Right hindlimb (tissue), 1 donor: ENCODE measurements around the gene DDX41.
"Not testable (repeated sequence)": the region's sequence is repeated elsewhere in the genome, so short reads cannot be mapped to it uniquely, and the experiment has no call there.

ENCODE experiments used
- DNase-seq: peaks from one replicate; pipeline ENCODE4 v3.0.0-alpha.2; 2018

DDX41 gene

DNA sequence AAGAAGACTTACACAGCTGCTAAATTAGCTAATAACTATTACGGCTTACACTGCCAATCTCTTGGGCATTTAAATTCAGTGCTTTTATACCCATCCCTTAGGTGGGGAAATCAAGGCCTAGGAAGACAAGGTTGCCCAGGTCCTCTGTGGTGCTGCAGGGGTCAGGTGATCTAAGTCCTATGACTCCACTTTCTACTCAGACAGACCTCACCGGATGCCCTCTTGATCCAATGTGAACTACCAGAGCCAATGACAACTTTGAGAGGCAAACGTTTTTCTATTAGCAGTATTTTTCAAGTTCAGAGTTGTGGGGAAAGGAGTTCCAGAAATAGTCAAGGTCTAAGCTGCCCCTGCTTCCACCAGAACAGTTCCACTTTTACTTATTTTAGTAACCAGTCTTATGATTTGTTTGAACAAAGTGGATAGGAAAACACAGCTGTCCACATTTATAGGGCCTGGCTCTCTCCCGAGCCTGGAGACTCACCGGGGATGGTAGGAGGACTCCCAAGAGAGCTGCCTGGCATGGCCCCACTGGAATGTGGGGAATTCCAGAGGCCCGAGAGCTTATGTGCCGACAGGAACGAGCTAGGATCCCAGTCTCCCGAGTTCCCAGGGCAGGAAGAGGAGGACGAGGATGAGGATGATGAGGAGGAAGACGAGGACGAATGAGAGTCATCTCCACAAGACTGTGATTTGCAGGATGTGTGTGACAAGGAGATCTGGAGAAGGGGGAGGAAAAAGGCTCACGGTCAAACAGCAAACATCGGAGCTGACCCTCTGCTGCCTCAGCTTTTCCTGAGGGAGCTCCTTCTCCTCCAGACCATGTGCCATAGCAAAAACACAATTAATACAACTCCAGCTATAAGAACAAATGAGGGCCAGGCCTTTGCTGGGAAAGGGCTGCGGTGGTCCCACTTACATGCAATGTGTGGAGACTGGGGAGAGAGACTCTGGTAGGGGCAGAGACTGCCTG lies 20.9 kb upstream of the DDX41 start:
- no peak for DNase-seq

DNA sequence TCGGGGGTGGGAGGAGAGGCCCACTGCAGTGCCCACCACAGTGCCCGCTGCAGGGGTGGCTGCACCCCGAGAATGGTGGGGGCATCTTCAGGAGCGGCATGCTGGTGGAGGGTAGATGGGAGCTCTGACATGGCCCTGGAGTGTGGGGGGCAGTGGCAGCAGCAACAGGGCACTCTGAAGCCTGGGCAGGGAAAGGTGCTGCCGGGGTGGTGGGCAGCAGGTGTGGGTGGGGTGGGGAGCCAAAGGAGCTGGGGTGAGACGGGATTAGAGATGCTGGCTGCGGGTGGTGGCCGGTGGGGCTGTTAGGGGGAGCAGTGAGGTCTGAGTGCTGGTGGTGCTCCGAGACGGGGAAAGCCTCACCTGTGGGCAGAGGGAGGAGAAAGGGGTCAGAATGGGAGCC lies 19.6 kb upstream of the DDX41 start:
- DNase-seq = no peak

- DNase-seq = no peak
Observed at GRCh38 chr5:177535125-177535524, 18.4 kb upstream of the DDX41 start.

- not testable (repeated sequence) for DNase-seq
Observed at GRCh38 chr5:177534433-177534832, 17.7 kb upstream of the DDX41 start.

DNA sequence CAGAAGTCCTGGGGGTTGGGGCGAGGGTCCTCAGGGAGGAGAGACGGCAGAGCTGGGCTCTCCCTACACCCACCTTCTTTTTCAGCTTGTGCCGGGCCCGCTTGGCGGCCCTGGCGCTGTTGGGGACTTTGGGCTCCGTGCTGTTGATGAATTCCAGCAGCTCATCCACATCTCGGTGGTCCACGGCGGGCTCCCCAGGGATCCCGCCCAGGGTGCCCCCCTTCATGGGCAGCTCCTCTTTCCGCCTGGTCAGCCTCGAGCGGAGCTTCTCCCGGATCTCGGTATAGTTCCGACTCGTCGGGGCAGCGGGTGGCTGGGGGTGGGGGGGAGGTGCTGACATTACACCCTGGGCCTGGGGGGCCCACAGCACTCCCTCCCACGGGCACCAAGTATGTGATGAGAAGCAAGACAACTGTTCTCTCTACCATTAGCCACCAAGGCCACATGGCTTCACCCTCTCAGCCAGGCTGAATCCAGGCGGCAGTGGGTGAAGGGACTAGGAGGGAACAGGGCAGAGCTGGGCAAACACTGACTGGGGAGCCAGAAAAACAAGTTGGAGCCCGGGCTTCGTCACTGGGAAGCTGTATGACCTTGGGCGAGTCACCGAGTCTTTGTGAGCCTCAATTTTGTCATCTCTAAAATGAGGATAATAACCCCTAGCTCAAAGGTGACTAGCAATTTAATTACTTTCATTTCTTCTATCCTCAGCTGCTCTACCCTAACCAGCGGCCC lies 14.6 kb upstream of the DDX41 start:
- no peak for DNase-seq

GRCh38 chr5:177530638-177531037 lies 13.9 kb upstream of the DDX41 start:
- peak; percentile 20 for DNase-seq

GRCh38 chr5:177529247-177530203 lies 12.8 kb upstream of the DDX41 start:
- no peak for DNase-seq

DNA sequence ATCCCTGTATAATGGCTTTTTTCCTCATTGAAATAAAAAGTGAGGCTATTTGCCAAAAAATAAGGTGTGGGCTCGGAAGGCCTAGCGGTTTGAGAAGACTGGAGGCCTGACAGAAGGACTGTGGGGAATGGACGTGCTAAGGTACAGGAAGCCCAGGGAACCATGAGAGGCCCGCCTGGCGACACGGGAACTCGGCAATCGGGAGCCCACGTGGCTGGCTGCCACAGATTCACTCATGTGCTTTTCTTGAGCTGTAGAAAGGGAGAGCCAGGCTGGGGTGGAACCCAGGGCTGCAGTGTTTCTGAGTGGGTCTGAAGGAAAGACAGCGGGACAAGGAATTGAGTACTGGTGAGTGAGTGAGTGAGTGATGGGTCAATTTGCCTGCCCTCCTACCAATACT lies 11.9 kb upstream of the DDX41 start:
- DNase-seq = no peak

GRCh38 chr5:177527595-177527994 lies 10.8 kb upstream of the DDX41 start:
- no peak for DNase-seq

- peak; percentile 2 for DNase-seq
Observed at GRCh38 chr5:177526791-177527190, 10.0 kb upstream of the DDX41 start.

DNA sequence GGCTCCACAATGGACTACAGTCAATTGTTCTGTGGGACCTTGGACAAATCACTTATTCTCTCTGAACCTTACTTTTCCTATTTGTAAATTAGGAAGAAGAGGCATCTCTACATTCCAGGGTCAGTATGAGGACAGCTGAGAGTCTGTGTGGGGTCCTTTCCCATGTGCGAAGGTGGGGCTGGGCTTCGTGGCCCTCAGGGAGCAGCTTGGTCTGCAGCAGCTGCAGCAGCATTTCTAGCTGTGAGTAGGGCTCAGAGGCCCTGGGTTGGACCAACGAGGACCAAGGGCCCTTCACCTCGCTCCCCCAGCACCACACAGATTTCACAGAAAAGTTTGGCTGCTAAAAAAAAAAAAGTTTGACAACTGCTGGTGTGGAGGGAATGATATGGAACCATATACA lies 9.4 kb upstream of the DDX41 start:
- peak; percentile 6 for DNase-seq

DNA sequence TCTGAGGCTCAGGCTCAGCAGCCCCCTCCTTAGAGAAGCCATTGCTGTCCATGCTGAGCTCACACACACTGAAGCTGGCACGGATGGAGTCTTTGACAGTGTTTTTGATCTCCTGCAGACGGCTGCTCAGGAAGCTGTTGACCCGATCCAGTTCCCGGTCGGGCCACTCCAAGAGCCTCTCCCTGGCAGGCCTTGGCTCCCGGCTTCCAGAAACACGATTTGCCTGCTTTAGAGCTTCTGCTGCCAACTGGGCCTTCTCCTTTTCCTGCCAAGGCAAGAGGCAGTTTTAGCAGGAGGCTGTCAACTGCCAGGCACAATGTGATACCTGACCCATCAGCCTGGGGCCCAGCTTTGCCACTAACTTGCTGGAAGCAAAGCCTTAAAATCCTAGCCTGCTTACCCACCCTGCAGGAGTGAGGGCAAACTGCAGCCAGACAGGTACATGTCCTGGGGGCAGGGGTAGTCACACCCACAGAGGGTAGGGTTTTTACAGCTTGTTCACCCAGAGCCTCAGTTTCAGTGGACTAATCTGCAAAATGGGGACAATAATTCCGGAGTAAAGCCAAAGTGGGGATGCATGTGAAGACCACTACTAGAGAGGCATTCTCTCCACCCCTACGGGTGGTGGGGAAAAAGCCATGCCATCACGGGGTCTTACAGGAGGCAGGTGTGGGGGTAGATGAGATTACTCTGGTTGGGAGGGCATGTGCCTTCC lies 8.3 kb upstream of the DDX41 start:
- peak; percentile 12 for DNase-seq

DNA sequence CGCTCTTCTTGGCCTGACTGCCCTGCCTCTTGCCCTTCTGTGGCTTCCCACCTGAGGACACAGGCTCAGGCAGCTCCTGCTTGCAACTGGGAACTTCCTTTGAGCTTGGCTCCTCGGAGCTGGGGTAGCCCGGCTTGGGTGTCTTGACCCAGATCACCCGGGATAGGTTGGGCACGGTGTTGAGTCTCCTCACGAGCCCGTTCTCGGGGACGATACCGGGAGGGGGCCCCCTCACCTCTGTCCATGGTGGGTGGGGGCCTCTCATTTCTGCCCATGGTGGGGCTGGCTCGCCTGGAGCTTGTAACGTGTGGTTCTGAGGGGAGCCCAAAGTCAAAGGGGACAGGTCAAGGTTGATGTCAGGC lies 7.8 kb upstream of the DDX41 start:
- DNase-seq = peak; percentile 12

- peak; percentile 16 for DNase-seq
Observed at GRCh38 chr5:177523711-177524538, 7.2 kb upstream of the DDX41 start.

DNA sequence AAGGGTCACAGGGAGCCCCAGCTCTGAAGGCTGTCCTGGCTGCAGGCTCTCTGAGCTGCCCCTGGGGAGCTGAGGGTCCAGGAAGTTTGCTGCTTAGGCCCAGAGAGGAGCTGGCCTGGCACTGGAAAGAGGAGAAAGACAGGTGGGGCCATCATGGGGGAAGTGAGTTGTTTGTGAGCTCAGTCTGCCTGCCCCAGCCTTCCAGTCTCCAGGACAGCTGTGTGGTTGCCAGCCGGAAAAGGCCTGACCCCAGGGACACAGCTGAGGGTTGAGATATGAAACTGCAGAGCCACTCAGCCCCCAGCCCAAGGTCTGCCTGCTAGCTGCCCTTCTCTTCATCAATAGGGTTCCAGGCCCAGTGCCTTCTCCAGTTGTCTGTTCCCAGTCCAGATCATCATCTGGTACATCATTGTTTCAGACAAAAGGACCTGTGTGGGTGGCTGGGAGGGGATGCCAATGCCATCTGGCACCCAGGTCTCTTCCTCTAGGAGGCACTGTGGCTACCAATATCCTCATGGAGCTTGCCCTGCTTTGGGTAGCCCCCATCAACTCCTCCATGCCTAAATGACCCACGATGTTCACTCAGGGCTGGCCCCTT lies 4.3 kb upstream of the DDX41 start:
- DNase-seq = peak; percentile 48

GRCh38 chr5:177520271-177520670 lies 3.5 kb upstream of the DDX41 start:
- DNase-seq = no peak

- no peak for DNase-seq
Observed at GRCh38 chr5:177519463-177520235, 2.9 kb upstream of the DDX41 start.

DNA sequence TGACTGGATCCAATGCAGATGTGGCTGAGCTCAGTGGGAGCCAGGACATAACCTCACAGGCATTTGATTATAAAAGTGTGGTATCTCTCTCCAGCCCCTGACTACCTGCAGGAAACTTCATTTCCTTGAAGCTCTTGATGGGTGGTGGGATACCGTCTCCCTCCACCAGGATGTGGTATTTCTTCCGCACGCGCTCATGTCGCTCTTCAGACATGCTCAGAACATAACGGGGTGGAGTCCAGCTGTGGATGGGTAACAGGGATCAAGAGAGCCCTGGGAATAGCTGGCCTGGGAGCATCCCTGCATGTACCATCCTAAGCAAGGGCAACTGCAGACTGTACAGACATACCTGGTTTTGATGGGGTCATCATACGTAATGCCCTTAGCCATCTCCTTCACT lies 1.2 kb downstream of the DDX41 start:
- DNase-seq = no peak

GRCh38 chr5:177514541-177514940 lies 2.2 kb downstream of the DDX41 start:
- no peak for DNase-seq

DNA sequence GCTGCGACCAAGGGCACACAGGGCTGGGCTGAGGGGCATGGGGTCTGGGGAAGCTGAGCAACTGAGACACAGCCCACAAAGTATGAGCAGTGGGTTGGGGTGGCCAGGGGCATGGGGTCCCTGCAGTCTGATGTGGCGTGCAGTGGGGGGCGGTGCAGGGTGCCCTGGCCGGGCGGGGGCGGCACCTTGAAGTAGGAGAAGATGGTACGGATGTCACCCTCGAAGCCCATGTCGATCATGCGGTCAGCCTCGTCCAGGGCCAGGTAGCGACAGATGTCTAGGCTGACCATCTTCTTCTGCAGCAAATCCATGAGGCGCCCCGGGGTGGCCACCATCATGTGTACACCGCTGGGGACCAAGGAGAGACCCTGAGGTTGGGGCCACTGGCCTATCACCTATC lies 3.3 kb downstream of the DDX41 start:
- DNase-seq = no peak
